ENCODE measurements around the gene LECT2.

GRCh38 chr5:135966165-135966564 is 11.4 kb upstream of the LECT2 start:
- no peak for TF ChIP-seq CTCF (IDR thresholded peaks at IDR 0.05; ENCODE audit: low read depth, low read length)
- no peak for TF ChIP-seq POLR2A (IDR thresholded peaks at IDR 0.05; ENCODE audit: extremely low read depth, insufficient read length)
